Body of pancreas (tissue), 4 donors: ENCODE results near the gene KRT33A.

Experiments used
- POLR2A ChIP-seq, 3 donors: fragments of 450-650 bp; IDR thresholded peaks; one replicate each; pipeline ENCODE4 v1.6.1; 2016; ENCODE audit warnings: antibody characterized with exemption in 3 of 3, mild to moderate bottlenecking in 2 of 3
- TF ChIP-seq, protein P1 (sequence below), 7 experiments: fragments of 450-650 bp in 4 of 7; fragments of 200-600 bp in 3 of 7; sonication (generic) in 3 of 7; IDR thresholded peaks; one replicate each; pipeline ENCODE4 v1.5.1; 2016 to 2019; ENCODE audit warnings: antibody characterized with exemption in 7 of 7

DNA sequence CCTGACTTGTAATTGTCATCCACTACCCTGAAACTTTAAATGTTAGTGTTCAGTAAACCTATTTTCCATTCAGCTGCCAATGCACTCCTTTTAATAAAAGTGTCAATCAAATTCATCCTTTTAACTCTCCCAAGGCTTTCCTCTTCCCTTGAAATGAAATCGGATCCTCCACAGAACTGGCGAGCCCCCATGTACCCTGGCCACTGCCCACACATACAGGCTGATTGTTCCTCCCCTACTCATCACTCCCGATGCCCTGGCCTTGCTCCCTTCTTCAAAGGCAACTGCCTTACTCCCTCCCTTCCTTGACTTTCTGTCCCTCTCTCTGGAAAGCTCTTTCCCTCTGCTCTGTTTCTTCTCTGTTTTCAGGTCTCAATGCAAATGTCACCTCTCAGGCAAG is 7.6 kb downstream of the KRT33A start:
- TF ChIP-seq, protein P1, sequence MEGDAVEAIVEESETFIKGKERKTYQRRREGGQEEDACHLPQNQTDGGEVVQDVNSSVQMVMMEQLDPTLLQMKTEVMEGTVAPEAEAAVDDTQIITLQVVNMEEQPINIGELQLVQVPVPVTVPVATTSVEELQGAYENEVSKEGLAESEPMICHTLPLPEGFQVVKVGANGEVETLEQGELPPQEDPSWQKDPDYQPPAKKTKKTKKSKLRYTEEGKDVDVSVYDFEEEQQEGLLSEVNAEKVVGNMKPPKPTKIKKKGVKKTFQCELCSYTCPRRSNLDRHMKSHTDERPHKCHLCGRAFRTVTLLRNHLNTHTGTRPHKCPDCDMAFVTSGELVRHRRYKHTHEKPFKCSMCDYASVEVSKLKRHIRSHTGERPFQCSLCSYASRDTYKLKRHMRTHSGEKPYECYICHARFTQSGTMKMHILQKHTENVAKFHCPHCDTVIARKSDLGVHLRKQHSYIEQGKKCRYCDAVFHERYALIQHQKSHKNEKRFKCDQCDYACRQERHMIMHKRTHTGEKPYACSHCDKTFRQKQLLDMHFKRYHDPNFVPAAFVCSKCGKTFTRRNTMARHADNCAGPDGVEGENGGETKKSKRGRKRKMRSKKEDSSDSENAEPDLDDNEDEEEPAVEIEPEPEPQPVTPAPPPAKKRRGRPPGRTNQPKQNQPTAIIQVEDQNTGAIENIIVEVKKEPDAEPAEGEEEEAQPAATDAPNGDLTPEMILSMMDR (IDR thresholded peaks at IDR 0.05) = no peak
- TF ChIP-seq POLR2A (IDR thresholded peaks at IDR 0.05) = no peak
